HCT116 (cell line): ENCODE data around the gene MIAT. TPM values are rescaled to one million over a fixed set of nuclear protein-coding genes. Genes with fewer than 3 reads are reported as not detected.

Source experiments
- ATAC-seq: fragments of 200-7000 bp; cut with Tn5 transposase; 2 replicates; pipeline ENCODE4 v1.9.1; 2020; ENCODE audit warnings: mild to moderate bottlenecking, moderate library complexity
- BruUV-seq: library from RNA; stranded (reverse); fragments of 400-500 nt; replicated peaks from 2 replicates; lab custom pipeline; 2021; lab: Mats Ljungman, UMichigan
- CTCF ChIA-PET: fragments of 300-600 bp; sonication (Branson Sonifier 250); formaldehyde crosslinking; loops from one replicate; lab custom pipeline; 2021; ENCODE audit warnings: antibody characterized with exemption; lab: Charles Lee
- POLR2A ChIA-PET: fragments of 300-600, 350-600 bp; sonication (Branson Sonifier 250); formaldehyde crosslinking; loops from one replicate; lab custom pipeline; 2021; ENCODE audit warnings: antibody characterized with exemption; lab: Charles Lee
- RAD21 ChIA-PET, 2 experiments: fragments of 300-600 bp; sonication (Branson Sonifier 250); formaldehyde crosslinking; loops; one replicate each; lab custom pipeline; 2023; ENCODE audit warnings: low total read pairs in 2 of 2; ENCODE audit not compliant: uncharacterized antibody in 2 of 2, unreplicated experiment in 2 of 2, low non-redundant PET in 1 of 2; lab: Charles Lee
- DNase-seq: peaks from one replicate; pipeline ENCODE4 v3.0.0-alpha.2; 2010; ENCODE audit warnings: low read depth, low spot score
- H2AFZ ChIP-seq: fragments of 200-600 bp; shearing (Covaris generic), sonication (generic); 2 replicates; pipeline ENCODE4 v1.6.1; 2017; ENCODE audit warnings: low read depth, mixed run types, mixed read lengths, antibody characterized with exemption, low read length; ENCODE audit not compliant: poor library complexity, severe bottlenecking
- H3K27ac ChIP-seq: 2 replicates; pipeline ENCODE4 v1.5.1; 2012; ENCODE audit warnings: low read depth, low read length
- H3K27me3 ChIP-seq: fragments of 200-600 bp; sonication (generic); 2 replicates; pipeline ENCODE4 v1.6.1; 2016; ENCODE audit warnings: mixed run types, low read length, mixed read lengths; ENCODE audit not compliant: insufficient read depth
- H3K36me3 ChIP-seq, 2 experiments: fragments of 200-500 bp in 1 of 2; fragments of 200-600 bp in 1 of 2; sonication (Bioruptor generic) in 1 of 2; sonication (generic) in 1 of 2; 2 replicates each; pipeline versions ENCODE4 v1.5.1 to v1.6.1; 2014 to 2016; ENCODE audit warnings: low read length in 2 of 2, inconsistent platforms in 1 of 2, mixed read lengths in 1 of 2, mixed run types in 1 of 2; ENCODE audit not compliant: insufficient read depth in 2 of 2, control insufficient read depth in 1 of 2
- H3K4me1 ChIP-seq, 2 experiments: fragments of 200-600 bp in 1 of 2; sonication (generic) in 1 of 2; 2 replicates each; pipeline versions ENCODE4 v1.5.1 to v1.6.1; 2012 to 2017; ENCODE audit warnings: low read length in 2 of 2, inconsistent platforms in 1 of 2, mild to moderate bottlenecking in 1 of 2, mixed read lengths in 1 of 2, mixed run types in 1 of 2, moderate library complexity in 1 of 2; ENCODE audit not compliant: insufficient read depth in 2 of 2, control insufficient read depth in 1 of 2
- H3K4me2 ChIP-seq: fragments of 200-600 bp; sonication (generic); 2 replicates; pipeline ENCODE4 v1.6.1; 2017; ENCODE audit warnings: mixed run types, low read length, mixed read lengths
- H3K4me3 ChIP-seq, 2 experiments: fragments of 200-600 bp in 1 of 2; sonication (generic) in 1 of 2; replicated peaks in 1 of 2; 2 replicates each; pipeline ENCODE4 v1.5.1; 2011 to 2016; ENCODE audit warnings: low read length in 2 of 2, control low read depth in 1 of 2, low read depth in 1 of 2, mild to moderate bottlenecking in 1 of 2, mixed read lengths in 1 of 2, mixed run types in 1 of 2
- H3K79me2 ChIP-seq: fragments of 200-600 bp; sonication (generic); 2 replicates; pipeline ENCODE4 v1.6.1; 2017; ENCODE audit warnings: mild to moderate bottlenecking, mixed run types, low read length, moderate library complexity, mixed read lengths; ENCODE audit not compliant: insufficient read depth
- H3K9ac ChIP-seq: fragments of 200-600 bp; sonication (generic); 2 replicates; pipeline ENCODE4 v1.6.1; 2016; ENCODE audit warnings: low read length, mixed read lengths
- H3K9me2 ChIP-seq: fragments of 200-600 bp; sonication (generic), shearing (Covaris generic); 2 replicates; pipeline ENCODE4 v1.6.1; 2017; ENCODE audit warnings: mixed run types, mild to moderate bottlenecking, moderate library complexity; ENCODE audit not compliant: insufficient read depth
- H3K9me3 ChIP-seq, 2 experiments: fragments of 200-500 bp in 1 of 2; fragments of 200-600 bp in 1 of 2; sonication (Bioruptor generic) in 1 of 2; sonication (generic) in 1 of 2; 2 replicates each; pipeline ENCODE4 v1.6.1; 2014 to 2017; ENCODE audit warnings: low read length in 2 of 2, mixed read lengths in 2 of 2, inconsistent platforms in 1 of 2, low read depth in 1 of 2, mild to moderate bottlenecking in 1 of 2, mixed run types in 1 of 2, moderate library complexity in 1 of 2; ENCODE audit not compliant: control insufficient read depth in 1 of 2, insufficient read depth in 1 of 2
- H4K20me1 ChIP-seq: fragments of 200-600 bp; sonication (generic), shearing (Covaris generic); 2 replicates; pipeline ENCODE4 v1.6.1; 2017; ENCODE audit warnings: mixed run types, mild to moderate bottlenecking, moderate library complexity; ENCODE audit not compliant: insufficient read depth
- ATF3 ChIP-seq: IDR thresholded peaks from 2 replicates; pipeline ENCODE4 v1.6.1; 2012
- CBX3 ChIP-seq: IDR thresholded peaks from 2 replicates; pipeline ENCODE4 v1.6.1; 2012; ENCODE audit warnings: low read depth
- EGR1 ChIP-seq: IDR thresholded peaks from 2 replicates; pipeline ENCODE4 v1.6.1; 2012; ENCODE audit warnings: low read depth
- ELF1 ChIP-seq: IDR thresholded peaks from 2 replicates; pipeline ENCODE4 v1.6.1; 2012; ENCODE audit warnings: low read depth, borderline replicate concordance
- EZH2 ChIP-seq: fragments of 200-600 bp; sonication (generic); IDR thresholded peaks from 2 replicates; pipeline ENCODE4 v1.6.1; 2017; ENCODE audit warnings: antibody characterized with exemption, mixed run types
- EZH2phosphoT487 ChIP-seq: fragments of 200-600 bp; IDR thresholded peaks from 2 replicates; pipeline ENCODE4 v1.6.1; 2018; ENCODE audit warnings: antibody characterized with exemption, borderline replicate concordance
- POLR2AphosphoS5 ChIP-seq: IDR thresholded peaks from 2 replicates; pipeline ENCODE4 v1.6.1; 2011; ENCODE audit warnings: mild to moderate bottlenecking, low read depth, low read length, moderate library complexity
- SRF ChIP-seq: IDR thresholded peaks from 2 replicates; pipeline ENCODE4 v1.6.1; 2012; ENCODE audit warnings: low read depth
- TCF7L2 ChIP-seq: IDR thresholded peaks from 2 replicates; pipeline ENCODE4 v1.7.0; 2011; ENCODE audit warnings: borderline replicate concordance, inconsistent platforms; ENCODE audit not compliant: insufficient read depth, insufficient read length; ENCODE audit errors: extremely low read depth
- ZBTB33 ChIP-seq: IDR thresholded peaks from 2 replicates; pipeline ENCODE4 v1.6.1; 2011; ENCODE audit warnings: mild to moderate bottlenecking, low read length, moderate library complexity; ENCODE audit not compliant: insufficient replicate concordance; ENCODE audit errors: extremely low read depth
- ZFX ChIP-seq: fragments of 450-650 bp; IDR thresholded peaks from 2 replicates; pipeline ENCODE4 v1.6.1; 2017
- ZNF274 ChIP-seq: fragments of 200-500 bp; sonication (Bioruptor generic); IDR thresholded peaks from 2 replicates; pipeline ENCODE4 v1.6.1; 2014; ENCODE audit warnings: mild to moderate bottlenecking, low read depth, low read length, inconsistent platforms
- intact Hi-C: fragments of 100-400 bp; cut with micrococcal nuclease; formaldehyde crosslinking; loops from 2 replicates; pipeline ENCODE4 v1.10.0; 2022
- total RNA-seq: library from RNA; stranded (reverse); gene quantifications from one replicate; pipeline ENCODE4 v1.2.1, GENCODE V29; 2021; ENCODE audit not compliant: unreplicated experiment

The MIAT gene
- total RNA-seq, 1 experiment from 2014 or later: 0.54 TPM

- no peaks in the 10 kb centered on the region for H3K79me2 ChIP-seq
- H3K36me3 ChIP-seq: no peaks in the 10 kb centered on the region
- intact Hi-C loops: no loop called here
- no peaks in the 10 kb centered on the region for H3K4me1 ChIP-seq
- POLR2A ChIA-PET: no interaction called here
- no peak overlapping the region for H2AFZ ChIP-seq
- H3K9me3 ChIP-seq: no peaks in the 10 kb centered on the region
- ATAC-seq: no peak
- BruUV-seq: no TSS peak
- H3K27ac ChIP-seq: no peak overlapping the region
- 0 out of 2 replicates have a peak, but pooled peaks cover 4% of the 10 kb centered on the region for H3K27me3 ChIP-seq
- H3K4me2 ChIP-seq: no peak overlapping the region
- H3K9me2 ChIP-seq: no peaks in the 10 kb centered on the region
- H4K20me1 ChIP-seq: no peaks in the 10 kb centered on the region
- H3K4me3 ChIP-seq: no peak overlapping the region
- DNase-seq: no peak
- H3K9ac ChIP-seq: no peak overlapping the region
- RAD21 ChIA-PET: no interaction called here
- TF ChIP-seq ZFX (no peak), ZBTB33 (no peak), EGR1 (no peak), CBX3 (no peak), EZH2 (no peak), ZNF274 (no peak), ELF1 (no peak), EZH2phosphoT487 (no peak), TCF7L2 (no peak), ATF3 (no peak), POLR2AphosphoS5 (no peak), SRF (no peak)
- CTCF ChIA-PET: no interaction called here
Observed at GRCh38 chr22:26636296-26636695, 21.1 kb upstream of the MIAT start.
